GM12875 (cell line): ENCODE data around the gene SEZ6.

Source experiments
- H3K4me3 ChIP-seq: one replicate; pipeline ENCODE4 v1.5.1; 2011; ENCODE audit warnings: low read depth, low read length, control low read depth
- CTCF ChIP-seq: IDR thresholded peaks from 2 replicates; pipeline ENCODE4 v1.5.1; 2011; ENCODE audit warnings: low read depth, mild to moderate bottlenecking, control low read depth, inconsistent platforms, low read length, moderate library complexity, borderline replicate concordance; ENCODE audit not compliant: insufficient read depth

Gene SEZ6

GRCh38 chr17:29021226-29021625, 15.4 kb upstream of the SEZ6 start:
- H3K4me3 ChIP-seq = no peak overlapping the region
- TF ChIP-seq CTCF = no peak

GRCh38 chr17:29020576-29020975, 14.7 kb upstream of the SEZ6 start:
- H3K4me3 ChIP-seq = no peak overlapping the region

GRCh38 chr17:29019475-29020181, 13.8 kb upstream of the SEZ6 start:
- no peak for TF ChIP-seq CTCF
- H3K4me3 ChIP-seq = no peak overlapping the region

More at GRCh38 chr17:29020576-29020975, 14.7 kb upstream of the SEZ6 start:
- no peak for TF ChIP-seq CTCF

GRCh38 chr17:29018788-29019474, 13.1 kb upstream of the SEZ6 start:
- H3K4me3 ChIP-seq = no peak overlapping the region
- no peak for TF ChIP-seq CTCF

DNA sequence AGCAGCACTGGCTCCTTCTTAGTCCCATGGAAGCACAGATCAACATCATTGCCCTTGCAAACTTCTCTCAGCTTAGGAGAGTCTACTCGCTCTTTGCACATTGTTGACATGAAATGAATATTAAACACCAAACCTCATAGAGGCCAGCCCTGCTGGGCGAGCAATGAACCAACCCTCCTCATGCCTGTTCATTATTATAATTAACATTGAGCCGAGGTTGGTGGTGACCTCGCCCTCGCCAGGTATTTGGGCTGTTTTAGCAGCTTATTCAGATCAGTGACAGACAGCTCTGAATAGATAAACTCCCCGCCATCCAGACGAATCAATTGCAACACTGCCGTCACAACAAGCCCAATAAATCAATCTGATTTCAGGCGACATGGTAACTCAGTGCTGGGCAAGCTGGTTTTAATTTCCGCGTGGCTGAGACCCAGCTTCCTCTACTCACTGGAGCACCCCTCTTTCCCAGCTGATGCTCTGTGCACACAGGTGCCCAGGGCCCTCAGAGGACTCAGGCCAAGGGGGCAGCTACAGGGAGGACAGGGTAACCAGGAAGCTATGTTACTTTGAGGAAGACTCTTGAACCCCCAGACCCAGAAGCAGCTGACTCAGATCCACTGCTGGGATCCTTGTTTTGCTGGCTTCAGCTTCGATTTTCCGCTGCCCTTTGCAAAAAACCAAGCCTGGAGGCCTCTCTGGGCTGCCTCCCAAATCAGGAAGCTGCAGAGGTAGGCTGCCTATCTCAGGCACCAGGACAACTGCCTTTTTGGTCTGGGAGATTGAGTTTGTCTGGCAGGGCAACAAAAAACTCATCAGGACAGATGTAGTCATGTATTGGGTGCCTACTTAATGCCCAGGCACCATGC, 10.7 kb upstream of the SEZ6 start:
- TF ChIP-seq CTCF = no peak
- no peak overlapping the region for H3K4me3 ChIP-seq

DNA sequence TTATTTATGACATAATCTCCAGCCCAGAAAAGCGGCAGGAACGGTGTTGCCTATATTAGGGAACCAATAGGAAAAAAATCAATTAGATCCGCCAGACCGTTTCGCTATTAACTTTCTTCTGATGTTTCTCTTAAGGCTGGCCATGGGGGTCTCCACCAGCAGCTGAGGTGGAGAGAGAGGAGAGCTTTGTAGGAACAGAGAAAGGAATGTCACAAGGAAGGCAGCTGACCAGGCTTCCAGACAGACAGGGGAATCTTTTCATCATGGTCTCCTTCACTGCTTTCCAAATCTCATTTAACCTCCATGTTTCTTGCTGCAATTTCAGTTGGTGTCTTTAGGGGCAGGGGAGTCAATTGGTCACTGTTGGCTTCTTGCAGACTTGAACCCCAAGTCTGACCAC, 8.9 kb upstream of the SEZ6 start:
- no peak for TF ChIP-seq CTCF
- H3K4me3 ChIP-seq = no peak overlapping the region
